Measurements from ENCODE around the gene TAC3. TPM values are rescaled to one million over a fixed set of nuclear protein-coding genes. Genes with fewer than 3 reads are reported as not detected.
"Not testable (repeated sequence)": the region's sequence is repeated elsewhere in the genome, so short reads cannot be mapped to it uniquely, and the experiment has no call there.

Gene TAC3
- total RNA-seq, 1 experiment from 2014 or later = 6.2 TPM

DNA sequence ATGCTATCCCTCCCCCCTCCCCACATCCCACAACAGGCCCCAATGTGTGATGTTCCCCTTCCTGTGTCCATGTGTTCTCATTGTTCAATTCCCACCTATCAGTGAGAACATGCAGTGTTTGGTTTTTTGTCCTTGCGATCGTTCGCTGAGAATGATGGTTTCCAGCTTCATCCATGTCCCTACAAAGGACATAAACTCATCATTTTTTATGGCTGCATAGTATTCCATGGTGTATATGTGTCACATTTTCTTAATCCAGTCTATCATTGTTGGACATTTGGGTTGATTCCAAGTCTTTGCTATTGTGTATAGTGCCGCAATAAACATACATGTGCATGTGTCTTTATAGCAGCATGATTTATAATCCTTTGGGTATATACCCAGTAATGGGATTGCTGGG is 36.8 kb upstream of the TAC3 start:
- H3K9me3 ChIP-seq (ENCODE audit: control insufficient read depth, low read depth, low read length); H3K4me2 ChIP-seq (ENCODE audit: insufficient read depth, insufficient read length, low read length); H4K91ac ChIP-seq (ENCODE audit: insufficient read length, low read depth, low read length); DNase-seq; H2BK12ac ChIP-seq (ENCODE audit: insufficient read length, low read depth, low read length); H2AK5ac ChIP-seq (ENCODE audit: insufficient read length, low read length); H2AFZ ChIP-seq (ENCODE audit: low read length); H3K9ac ChIP-seq (ENCODE audit: extremely low read depth, insufficient read length, low read length); H3K23ac ChIP-seq (ENCODE audit: insufficient read length, low read depth, low read length); H3K79me1 ChIP-seq (ENCODE audit: insufficient read depth, low read depth, low read length, poor library complexity, severe bottlenecking); H2BK120ac ChIP-seq (ENCODE audit: low read depth, low read length, poor library complexity, severe bottlenecking); H3T11ph ChIP-seq (ENCODE audit: low read length); H3K4me1 Mint-ChIP-seq; H3K27ac Mint-ChIP-seq; H2BK20ac ChIP-seq (ENCODE audit: low read depth, low read length, poor library complexity, severe bottlenecking); H3K56ac ChIP-seq (ENCODE audit: insufficient read length, low read depth, low read length); H3K27me3 Mint-ChIP-seq (ENCODE audit: low read depth); H4K5ac ChIP-seq (ENCODE audit: insufficient read length, low read depth, low read length); H3K18ac ChIP-seq (ENCODE audit: insufficient read length, low read depth, low read length); H3K4me1 ChIP-seq (ENCODE audit: insufficient read depth, low read length); H3K79me2 ChIP-seq (ENCODE audit: insufficient read depth, low read length); H3K14ac ChIP-seq (ENCODE audit: insufficient read depth, low read length); H3K9me3 Mint-ChIP-seq; H2BK5ac ChIP-seq (ENCODE audit: insufficient read length, low read length); H4K8ac ChIP-seq (replicated peaks; ENCODE audit: insufficient read length, low read depth, low read length); H3K27me3 ChIP-seq (ENCODE audit: insufficient read depth, low read length); H3K4me3 Mint-ChIP-seq; H4K20me1 ChIP-seq (ENCODE audit: control insufficient read depth, insufficient read depth, insufficient read length); H3K4ac ChIP-seq (ENCODE audit: low read depth, low read length); H2BK15ac ChIP-seq (ENCODE audit: low read depth, low read length); H3K27ac ChIP-seq (ENCODE audit: insufficient read length, low read depth, low read length); H3K23me2 ChIP-seq (ENCODE audit: insufficient read length, low read depth, low read length, poor library complexity, severe bottlenecking): not testable (repeated sequence)
- WGBS (ENCODE audit: extremely low coverage, insufficient read length, low lambda C conversion rate) = no CpG with 5 or more reads among the region's 4 CpGs
- peaks cover 16 to 35% (median 29%) of the 10 kb centered on the region in 3 experiments; a peak in 6 of 7 replicates for H3K36me3 Mint-ChIP-seq (ENCODE audit: insufficient read depth in 1 of 3, low read depth in 3 of 3)

Measured in H9 (cell line).